BJ (cell line): ENCODE measurements around the gene KRT2. TPM values are rescaled to one million over a fixed set of nuclear protein-coding genes. Genes with fewer than 3 reads are reported as not detected.

Experiments used
- CTCF ChIA-PET: fragments of 350-600 bp; formaldehyde crosslinking; extraction: SDS; loops from one replicate; lab custom pipeline; 2021; ENCODE audit warnings: antibody characterized with exemption, inconsistent platforms; lab: Yijun Ruan, JAX
- POLR2A ChIA-PET: fragments of 300-600 bp; sonication (Branson Sonifier 250); formaldehyde crosslinking; extraction: SDS; loops from one replicate; lab custom pipeline; 2021; ENCODE audit warnings: antibody characterized with exemption; lab: Charles Lee
- DNase-seq: peaks from one replicate; pipeline ENCODE4 v3.0.0-alpha.2; 2011; ENCODE audit warnings: low read depth
- H3K27me3 ChIP-seq: 2 replicates; pipeline ENCODE4 v1.6.0; 2011; ENCODE audit warnings: low read length; ENCODE audit not compliant: control insufficient read depth, insufficient read depth
- H3K36me3 ChIP-seq: 2 replicates; pipeline ENCODE4 v1.5.1; 2011; ENCODE audit warnings: low read length; ENCODE audit not compliant: control insufficient read depth, insufficient read depth
- H3K4me3 ChIP-seq: 2 replicates; pipeline ENCODE4 v1.5.1; 2011; ENCODE audit warnings: low read depth, mild to moderate bottlenecking, control low read depth, low read length
- CTCF ChIP-seq: IDR thresholded peaks from 2 replicates; pipeline ENCODE4 v1.5.1; 2011; ENCODE audit warnings: low read depth, mild to moderate bottlenecking, control low read depth, inconsistent platforms, low read length, moderate library complexity; ENCODE audit not compliant: insufficient read depth
- polyA plus RNA-seq: library from polyadenylated mRNA; depleted of rRNA; stranded (reverse); fragments of >200 nt; gene quantifications from 2 replicates; pipeline ENCODE4 v1.2.3, GENCODE V29; 2011

KRT2 gene
- polyA plus RNA-seq, 1 experiment: not detected

- CTCF ChIA-PET: interaction anchor here (1.0 kb wide), 1 partner anchor 204 kb away, joined by 5 read pairs; no protein-coding TSS in a partner anchor
- no peaks in the 10 kb centered on the region for H3K36me3 ChIP-seq
- TF ChIP-seq CTCF: no peak
- peaks cover 20% of the 10 kb centered on the region for H3K27me3 ChIP-seq
- POLR2A ChIA-PET: no interaction called here
- DNase-seq: no peak
- H3K4me3 ChIP-seq: no peak overlapping the region
Observed at GRCh38 chr12:52661668-52662067, 9.7 kb upstream of the KRT2 start.

- POLR2A ChIA-PET: no interaction called here
- no peak for TF ChIP-seq CTCF
- Histone ChIP-seq H3K4me3 (no peak overlapping the region), H3K36me3 (no peaks in the 10 kb centered on the region), H3K27me3 (peaks cover 17% of the 10 kb centered on the region)
- no peak for DNase-seq
- CTCF ChIA-PET: interaction anchor here (1.0 kb wide), 1 partner anchor 205 kb away, joined by 5 read pairs; no protein-coding TSS in a partner anchor
Observed at GRCh38 chr12:52660934-52661499, 9.0 kb upstream of the KRT2 start.

GRCh38 chr12:52659951-52660350 is 7.9 kb upstream of the KRT2 start:
- no peaks in the 10 kb centered on the region for H3K36me3 ChIP-seq
- CTCF ChIA-PET: no interaction called here
- POLR2A ChIA-PET: no interaction called here
- TF ChIP-seq CTCF: no peak
- H3K27me3 ChIP-seq: peaks cover 17% of the 10 kb centered on the region
- no peak overlapping the region for H3K4me3 ChIP-seq
- DNase-seq: no peak

- Histone ChIP-seq H3K4me3 (no peak overlapping the region), H3K27me3 (peaks cover 17% of the 10 kb centered on the region), H3K36me3 (no peaks in the 10 kb centered on the region)
- no peak for TF ChIP-seq CTCF
- POLR2A ChIA-PET: no interaction called here
- DNase-seq: no peak
- CTCF ChIA-PET: no interaction called here
Observed at GRCh38 chr12:52659395-52659794, 7.4 kb upstream of the KRT2 start.

GRCh38 chr12:52658196-52658595 is 6.2 kb upstream of the KRT2 start:
- ChIA-PET POLR2A (no interaction called here), CTCF (no interaction called here)
- no peak for TF ChIP-seq CTCF
- DNase-seq: no peak
- H3K27me3 ChIP-seq: peaks cover 12% of the 10 kb centered on the region
- no peak overlapping the region for H3K4me3 ChIP-seq
- H3K36me3 ChIP-seq: no peaks in the 10 kb centered on the region
